HEK293T (cell line): ENCODE results near the gene UBB.

Source experiments
- BHLHE40 ChIP-seq: fragments of 450-650 bp; IDR thresholded peaks from 2 replicates; pipeline ENCODE4 v1.6.1; 2016; ENCODE audit warnings: mild to moderate bottlenecking, moderate library complexity, borderline replicate concordance
- CTBP1 ChIP-seq: fragments of 450-650 bp; IDR thresholded peaks from 2 replicates; pipeline ENCODE4 v1.6.1; 2016; ENCODE audit warnings: borderline replicate concordance
- ELF4 ChIP-seq: fragments of 450-650 bp; IDR thresholded peaks from 2 replicates; pipeline ENCODE4 v1.6.1; 2017; ENCODE audit warnings: antibody characterized with exemption
- FOXA1 ChIP-seq: fragments of 450-650 bp; IDR thresholded peaks from 2 replicates; pipeline ENCODE4 v1.6.1; 2016; ENCODE audit warnings: mild to moderate bottlenecking
- FOXK2 ChIP-seq: fragments of 450-650 bp; IDR thresholded peaks from 2 replicates; pipeline ENCODE4 v1.6.1; 2016; ENCODE audit warnings: mild to moderate bottlenecking
- FOXM1 ChIP-seq: fragments of 450-650 bp; IDR thresholded peaks from 2 replicates; pipeline ENCODE4 v1.6.1; 2017; ENCODE audit warnings: mild to moderate bottlenecking, borderline replicate concordance
- HDGF ChIP-seq: fragments of 450-650 bp; IDR thresholded peaks from 2 replicates; pipeline ENCODE4 v1.6.1; 2017; ENCODE audit warnings: antibody characterized with exemption, borderline replicate concordance
- NFRKB ChIP-seq: fragments of 450-650 bp; IDR thresholded peaks from 2 replicates; pipeline ENCODE4 v1.6.1; 2016; ENCODE audit warnings: mild to moderate bottlenecking, moderate library complexity
- PKNOX1 ChIP-seq: fragments of 450-650 bp; IDR thresholded peaks from 2 replicates; pipeline ENCODE4 v1.6.1; 2016
- SUZ12 ChIP-seq: fragments of 450-650 bp; IDR thresholded peaks from 2 replicates; pipeline ENCODE4 v1.6.1; 2016; ENCODE audit warnings: mild to moderate bottlenecking
- TARDBP ChIP-seq: fragments of 450-650 bp; IDR thresholded peaks from 2 replicates; pipeline ENCODE4 v1.6.1; 2016
- ZNF384 ChIP-seq: fragments of 450-650 bp; IDR thresholded peaks from 2 replicates; pipeline ENCODE4 v1.6.1; 2016

- TF ChIP-seq TARDBP, result no peak
- no peak for TF ChIP-seq ZNF384
- TF ChIP-seq SUZ12, result no peak
- no peak for TF ChIP-seq BHLHE40
- TF ChIP-seq FOXM1, result no peak
- TF ChIP-seq HDGF, result no peak
- TF ChIP-seq ELF4, result no peak
- no peak for TF ChIP-seq FOXK2
- TF ChIP-seq NFRKB, result no peak
- no peak for TF ChIP-seq FOXA1
- TF ChIP-seq CTBP1, result no peak
- TF ChIP-seq PKNOX1, result no peak
These were observed 2.3 kb downstream of the UBB start for GRCh38 chr17:16383216-16383615.
